ENCODE data around the gene PTPA.
A peak's percentile ranks its signal among the peaks of the same experiment; 100 is the strongest.

The PTPA gene

DNA sequence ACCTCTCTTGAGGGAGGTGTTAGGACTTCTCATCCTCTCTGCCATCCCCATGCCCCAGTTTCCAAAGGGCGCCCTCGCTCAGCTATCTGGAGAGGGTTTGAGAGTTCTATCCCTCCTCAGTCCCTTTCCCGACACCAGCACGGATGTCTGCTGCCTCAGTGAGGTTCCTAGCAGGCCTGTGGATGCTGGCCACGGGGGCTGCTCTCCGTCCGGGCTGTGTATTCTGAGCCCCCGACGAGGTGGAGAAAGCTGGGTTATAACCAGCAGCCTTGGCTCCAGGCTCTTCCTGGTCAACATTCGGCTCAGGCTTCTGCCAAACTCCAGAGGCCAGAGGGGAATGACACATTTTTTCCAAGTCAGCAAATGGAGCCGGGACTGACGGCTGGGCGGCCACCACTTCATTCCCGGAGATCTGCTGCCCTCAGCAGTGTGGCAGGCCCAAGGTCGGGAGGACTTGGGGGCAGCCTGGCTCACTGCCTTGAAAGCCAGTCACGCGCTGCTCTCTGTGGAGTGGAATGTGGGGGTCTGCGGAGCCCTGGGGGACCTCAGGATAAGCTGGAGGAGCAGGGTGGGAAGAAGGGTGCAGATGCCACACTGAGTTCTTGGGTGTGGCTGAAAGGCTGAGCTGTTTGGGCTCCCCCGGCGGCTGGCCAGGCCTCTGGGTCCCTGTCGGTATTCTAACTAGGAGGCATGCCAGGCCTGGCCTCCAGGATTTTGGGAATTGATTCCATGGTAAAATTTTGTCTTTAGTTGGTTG is 27.4 kb downstream of the PTPA start:
- peak; percentile 72 for DNase-seq (ENCODE audit: low spot score)

GRCh38 chr9:129139233-129139992 is 28.2 kb downstream of the PTPA start:
- peak; percentile 80 for DNase-seq (ENCODE audit: low spot score)

- peak; percentile 96 for DNase-seq (ENCODE audit: low spot score)
Observed at GRCh38 chr9:129139993-129140396, 28.8 kb downstream of the PTPA start.

DNA sequence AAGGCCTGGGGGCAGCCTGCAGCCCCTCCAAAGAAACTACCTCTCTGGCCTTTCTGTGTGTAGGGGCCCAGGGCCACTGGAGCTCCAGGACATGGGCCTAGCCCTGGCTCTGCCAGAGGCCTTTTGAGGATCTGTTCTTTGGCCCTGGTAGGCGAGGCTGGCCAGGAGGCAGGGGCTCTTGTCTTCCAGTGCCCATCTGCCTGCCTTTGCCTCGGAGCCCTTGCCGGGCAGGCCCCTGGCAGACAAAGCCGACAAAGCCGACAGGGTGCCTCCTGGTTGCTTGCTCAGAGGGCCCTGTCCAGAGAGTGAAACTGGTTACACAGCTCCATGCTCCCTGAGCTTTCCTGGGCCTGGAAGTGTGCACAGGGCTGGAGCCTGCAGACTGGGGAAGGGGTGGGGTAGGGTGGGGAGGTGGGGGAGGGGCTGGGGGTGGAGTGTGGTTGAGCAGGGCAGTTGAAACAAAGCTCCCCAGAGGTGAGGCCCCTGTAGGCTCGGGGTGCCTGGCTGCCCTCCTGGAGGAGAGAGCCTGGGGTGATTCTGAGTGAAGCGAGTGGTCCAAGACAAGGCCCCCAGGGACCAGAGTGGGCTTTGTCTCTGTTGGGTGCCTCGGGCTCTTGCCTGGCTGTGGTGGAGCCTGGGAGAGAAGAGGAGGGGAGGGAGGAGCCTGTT is 29.3 kb downstream of the PTPA start:
- no peak for DNase-seq (ENCODE audit: low spot score)

DNA sequence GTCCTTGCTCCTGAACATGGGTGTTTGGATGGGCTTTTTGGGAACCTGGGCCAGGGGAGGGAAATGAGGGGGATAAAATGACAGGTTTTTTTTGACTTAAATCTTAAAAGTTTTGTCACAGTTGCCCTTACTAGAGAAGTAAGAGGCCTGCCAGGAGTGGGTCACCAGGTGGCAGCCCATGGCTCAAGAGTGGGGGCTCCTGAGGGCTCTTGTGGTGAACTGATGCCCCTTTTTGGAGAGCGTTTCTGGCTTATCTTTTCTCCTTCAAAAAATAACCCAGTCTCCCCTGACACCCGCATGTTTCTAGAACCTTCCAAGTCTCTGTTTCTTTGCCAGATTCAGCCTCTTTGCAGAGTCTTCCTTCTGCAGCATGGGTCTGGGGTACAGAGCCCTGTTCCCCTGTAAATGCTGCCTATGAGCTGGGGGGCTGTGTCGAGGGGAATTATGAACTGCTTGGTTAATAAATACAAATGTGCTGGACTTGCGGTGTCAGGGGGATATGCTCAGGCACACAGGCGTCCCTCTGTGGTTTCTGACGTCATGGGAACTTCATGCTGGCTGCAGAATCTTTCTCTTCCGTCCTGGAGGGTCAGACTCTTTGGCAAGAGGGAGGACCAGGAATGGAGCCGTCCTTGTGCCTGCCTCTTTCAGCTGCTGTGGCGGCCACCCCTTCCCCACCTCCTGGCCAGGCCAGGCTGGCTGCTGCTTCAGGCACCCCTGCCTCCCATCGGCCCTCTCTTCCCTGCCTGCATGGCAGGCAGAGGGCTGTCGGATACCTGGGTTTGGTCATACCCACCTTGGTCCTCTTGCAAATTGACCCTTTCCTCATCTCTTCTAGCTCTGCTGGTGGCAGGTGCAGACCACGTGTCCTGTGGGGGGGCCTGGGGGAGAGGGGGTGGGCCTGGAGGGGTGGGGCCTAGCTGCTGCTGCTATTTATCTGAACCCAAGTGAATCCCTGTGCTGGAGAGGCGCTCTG is 30.1 kb downstream of the PTPA start:
- peak; percentile 89 for DNase-seq (ENCODE audit: low spot score)

DNA sequence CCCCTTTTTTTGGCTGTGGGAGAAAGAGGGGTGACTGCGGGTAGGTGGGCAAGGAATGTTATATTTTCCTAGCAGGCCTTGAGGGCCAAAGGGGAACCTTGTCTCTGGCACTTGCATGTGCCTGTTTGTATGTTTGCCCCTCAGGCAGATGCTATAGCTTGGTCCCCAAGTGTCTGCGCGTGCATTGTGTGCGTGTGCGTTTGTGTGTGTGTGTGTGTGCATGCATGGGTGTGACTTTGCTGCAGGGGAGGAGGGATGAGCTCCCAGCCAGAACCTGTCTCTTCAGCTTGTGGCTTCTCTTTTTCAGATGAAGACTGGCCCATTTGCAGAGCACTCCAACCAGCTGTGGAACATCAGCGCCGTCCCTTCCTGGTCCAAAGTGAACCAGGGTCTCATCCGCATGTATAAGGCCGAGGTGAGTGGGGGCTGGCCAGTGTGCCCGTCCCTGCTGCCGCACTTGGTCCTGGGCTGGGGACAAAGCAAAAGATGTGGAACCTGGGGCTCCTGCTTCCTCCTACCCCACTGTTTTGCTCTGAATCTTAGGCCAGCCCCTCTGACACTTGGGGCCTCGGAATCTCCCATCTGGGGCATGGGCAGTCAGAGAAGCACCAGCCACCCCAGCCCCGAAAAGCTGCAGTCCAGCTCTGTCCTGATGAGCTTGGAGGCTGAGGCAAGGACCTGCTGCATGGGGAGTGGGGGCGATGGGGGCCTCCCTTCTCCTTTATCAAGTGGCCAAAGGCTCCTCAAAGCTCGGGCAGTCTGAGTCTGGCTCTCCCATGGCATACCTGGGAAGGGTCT is 31.1 kb downstream of the PTPA start:
- DNase-seq (ENCODE audit: low spot score): no peak

DNA sequence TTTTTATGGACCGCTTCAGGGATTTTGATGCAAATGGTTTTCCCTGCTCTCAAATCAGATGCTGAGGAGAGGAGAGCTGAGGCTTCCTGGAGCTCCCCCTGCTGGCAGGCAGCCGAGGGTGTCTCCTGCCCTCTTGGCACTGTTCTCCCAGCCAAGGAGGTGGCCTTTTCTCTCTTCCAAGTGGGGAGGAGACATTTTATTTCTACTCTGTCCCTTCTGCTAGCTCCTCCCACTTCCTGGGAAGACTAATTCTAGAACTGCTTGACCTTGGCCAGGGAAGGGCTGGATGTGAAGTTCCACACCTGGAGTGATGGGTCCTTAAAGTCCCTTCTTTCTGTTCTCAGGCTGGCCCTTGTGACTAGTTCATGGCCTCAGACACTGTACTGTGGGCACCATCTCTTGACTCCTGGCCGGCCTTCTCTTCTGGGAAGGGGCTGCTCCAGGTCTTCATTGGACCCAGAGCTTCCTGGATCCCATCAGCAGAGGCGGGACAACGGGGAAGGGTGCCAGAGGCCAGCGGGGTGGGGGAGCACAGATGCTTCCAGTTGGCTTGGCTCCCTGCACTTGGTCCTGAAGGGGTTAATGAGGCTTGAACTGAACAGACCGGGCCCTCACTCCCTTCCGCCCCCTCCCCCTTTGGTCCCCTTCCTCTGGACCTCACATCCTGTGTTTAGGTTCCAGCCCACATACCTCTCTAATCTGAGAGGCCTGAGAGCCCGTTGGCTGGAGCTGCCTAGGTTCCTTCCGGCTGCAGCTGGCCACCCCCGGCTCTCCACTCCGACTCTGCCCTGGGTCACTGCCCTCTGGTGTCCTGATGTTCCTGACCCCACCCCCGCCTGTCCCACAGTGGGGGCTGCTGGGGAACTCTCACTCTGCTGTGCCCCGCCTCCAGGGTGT is 32.1 kb downstream of the PTPA start:
- peak; percentile 97 for DNase-seq (ENCODE audit: low spot score)

DNA sequence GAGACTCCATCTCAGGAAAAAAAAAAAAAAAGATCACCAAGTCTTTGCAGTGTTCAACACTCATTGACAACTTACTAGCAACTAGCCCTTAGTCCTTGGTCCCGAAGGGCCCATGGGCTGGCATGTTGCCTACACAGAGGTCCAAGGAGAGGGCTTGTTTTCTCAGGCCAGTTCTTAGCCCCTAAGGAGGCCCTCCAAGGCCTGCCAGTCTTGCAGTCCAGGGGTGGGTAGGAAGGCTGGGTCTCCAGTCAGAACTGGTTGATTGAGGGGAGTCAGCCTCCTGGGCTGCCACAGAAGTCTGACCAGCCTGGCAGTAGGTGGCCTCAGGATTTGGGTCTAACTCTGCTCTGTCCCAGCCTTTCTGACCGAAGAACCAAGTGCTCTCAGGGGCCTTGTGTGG is 34.1 kb downstream of the PTPA start:
- no peak for DNase-seq (ENCODE audit: low spot score)

- DNase-seq (ENCODE audit: low spot score): peak; percentile 91
Observed at GRCh38 chr9:129145841-129146292, 34.7 kb downstream of the PTPA start.

DNA sequence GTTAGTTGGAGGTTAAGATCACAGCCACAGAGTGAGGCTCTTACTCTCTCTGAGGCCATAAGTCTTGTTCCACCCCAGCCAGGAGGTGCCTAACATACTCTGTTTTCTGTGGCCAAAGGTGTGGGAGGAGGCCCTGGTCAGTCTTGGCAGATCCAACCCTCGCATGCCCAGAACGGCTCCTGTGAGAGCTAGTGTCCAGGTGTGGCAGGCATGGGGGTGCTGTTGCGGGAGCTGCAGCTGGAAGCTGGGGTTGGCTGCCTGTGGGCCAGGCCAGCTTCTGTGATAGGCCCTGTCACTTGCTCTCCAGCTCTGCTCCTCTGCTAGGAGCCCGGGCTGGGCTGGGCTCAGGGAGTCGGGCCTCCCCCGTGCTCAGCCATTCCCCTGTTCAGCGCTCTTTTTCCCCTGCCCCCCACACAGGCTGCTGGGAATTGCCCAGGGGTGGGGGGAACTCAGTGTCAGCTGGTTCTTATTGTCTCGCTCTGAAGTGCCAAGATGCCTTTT is 35.3 kb downstream of the PTPA start:
- DNase-seq (ENCODE audit: low spot score): no peak

DNA sequence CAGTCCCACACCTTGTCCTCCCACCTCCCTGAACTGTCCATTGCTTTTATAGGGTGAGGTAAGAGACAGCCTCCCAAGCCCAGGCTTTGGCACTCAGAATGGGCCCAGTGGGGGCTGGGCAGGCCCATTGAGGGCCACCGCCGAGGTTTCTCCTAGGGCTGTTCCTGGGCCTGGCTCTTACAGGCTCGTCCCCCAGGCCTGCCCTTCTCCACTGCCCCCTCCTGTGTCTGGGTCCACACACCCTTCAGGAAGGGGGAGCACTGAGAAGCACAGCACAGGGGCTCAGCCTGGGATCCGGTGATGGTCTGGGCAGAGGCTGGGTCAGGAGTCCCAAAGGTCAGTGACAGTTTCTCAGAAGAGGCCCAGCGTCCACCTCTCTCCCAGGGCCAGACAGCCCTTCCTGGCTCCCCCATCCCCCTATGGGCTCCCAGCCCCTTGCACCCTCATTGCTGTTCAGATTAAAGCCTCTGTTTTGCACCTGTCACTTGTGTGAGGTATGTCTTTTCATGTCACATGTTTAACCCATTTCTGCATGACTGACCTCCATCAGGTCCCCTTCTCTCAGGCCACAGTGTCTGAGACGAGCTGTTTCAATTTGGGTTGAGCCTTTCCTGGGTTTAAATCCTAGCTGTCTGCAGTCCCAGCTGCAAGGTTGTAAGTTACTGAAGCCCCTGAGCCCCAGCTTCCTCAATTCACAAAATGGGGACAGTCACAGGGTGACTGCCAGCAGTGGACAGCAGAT is 37.4 kb downstream of the PTPA start:
- DNase-seq (ENCODE audit: low spot score): no peak

- DNase-seq (ENCODE audit: low spot score): no peak
Observed at GRCh38 chr9:129149442-129149841, 38.2 kb downstream of the PTPA start.

GRCh38 chr9:129150122-129150521 is 38.9 kb downstream of the PTPA start:
- DNase-seq (ENCODE audit: low spot score): no peak

GRCh38 chr9:129150672-129151211 is 39.5 kb downstream of the PTPA start:
- no peak for DNase-seq (ENCODE audit: low spot score)

DNA sequence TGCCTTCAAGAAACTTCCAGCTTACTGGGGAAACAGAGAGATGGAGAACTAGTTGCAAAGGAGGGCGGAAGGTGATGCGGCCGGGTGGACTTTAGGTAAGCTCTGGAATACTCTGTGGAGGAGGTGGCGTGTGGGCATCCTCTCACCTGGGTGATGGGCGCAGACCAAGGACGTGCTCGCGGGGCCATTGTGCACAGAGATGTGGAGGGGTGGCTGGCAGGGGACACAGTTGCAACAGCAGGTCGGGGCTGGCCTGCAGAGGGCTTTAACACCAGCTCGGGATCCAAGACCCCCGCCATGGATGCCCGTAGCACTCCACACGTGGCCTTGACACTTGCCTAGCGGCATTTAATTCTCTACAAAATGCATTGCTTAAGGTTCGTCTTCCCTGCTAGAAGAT is 40.3 kb downstream of the PTPA start:
- DNase-seq (ENCODE audit: low spot score): no peak

- DNase-seq (ENCODE audit: low spot score): no peak
Observed at GRCh38 chr9:129154866-129155477, 43.8 kb downstream of the PTPA start.

DNA sequence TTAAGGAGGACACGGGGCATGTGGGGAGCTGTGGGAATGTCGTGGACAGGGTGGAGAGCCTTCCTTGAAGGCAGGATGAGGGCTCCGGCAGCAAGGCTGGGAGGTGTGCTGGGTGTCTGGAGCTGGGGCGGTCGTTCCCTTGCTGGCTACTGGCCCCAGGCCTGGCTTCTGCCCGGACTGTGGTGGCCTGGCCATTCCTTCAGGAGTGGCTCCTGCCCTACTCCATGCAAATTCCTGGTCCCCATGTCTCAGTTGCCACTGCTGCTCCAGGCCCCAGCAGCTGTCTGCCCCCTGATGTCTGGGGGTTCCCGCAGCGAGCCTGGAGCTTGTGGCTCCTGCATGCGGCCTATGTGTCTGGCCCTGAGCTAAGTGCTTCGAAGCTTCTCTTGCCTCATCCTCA is 44.9 kb downstream of the PTPA start:
- no peak for DNase-seq (ENCODE audit: low spot score)
